Hematopoietic multipotent progenitor cell treated with erythropoietin and hydrocortisone succinate and interleukin-3 and kit ligand, for 6 days (in vitro differentiated cells): ENCODE data around the gene UPK3BL2.
"Not testable (repeated sequence)": the region's sequence is repeated elsewhere in the genome, so short reads cannot be mapped to it uniquely, and the experiment has no call there.

Experiments used
- DNase-seq: peaks from one replicate; pipeline ENCODE4 v3.0.0-alpha.2; 2015

The UPK3BL2 gene

GRCh38 chr7:102527822-102528793 is 15.4 kb downstream of the UPK3BL2 start:
- DNase-seq, result not testable (repeated sequence)

- not testable (repeated sequence) for DNase-seq
Measured at GRCh38 chr7:102527182-102527581, 16.3 kb downstream of the UPK3BL2 start.

GRCh38 chr7:102524803-102525202 is 18.7 kb downstream of the UPK3BL2 start:
- not testable (repeated sequence) for DNase-seq

- not testable (repeated sequence) for DNase-seq
Measured at GRCh38 chr7:102520797-102521196, 22.7 kb downstream of the UPK3BL2 start.

- DNase-seq, result peak; percentile 5
Measured at GRCh38 chr7:102517550-102518147, 25.8 kb downstream of the UPK3BL2 start, which contains the start of gene RASA4B. TSS of gene RASA4B (minus strand) at chr7:102517777. CDS start at chr7:102517710, 67 bp downstream.

- DNase-seq, result not testable (repeated sequence)
Measured at GRCh38 chr7:102516951-102517350, 26.5 kb downstream of the UPK3BL2 start.

- not testable (repeated sequence) for DNase-seq
Measured at GRCh38 chr7:102515889-102516288, 27.6 kb downstream of the UPK3BL2 start.

GRCh38 chr7:102514881-102515721 is 28.4 kb downstream of the UPK3BL2 start:
- not testable (repeated sequence) for DNase-seq

GRCh38 chr7:102512642-102513221 is 30.8 kb downstream of the UPK3BL2 start:
- peak; percentile 33 for DNase-seq

GRCh38 chr7:102511860-102512522 is 31.5 kb downstream of the UPK3BL2 start:
- DNase-seq, result not testable (repeated sequence)

GRCh38 chr7:102510575-102510974 is 32.9 kb downstream of the UPK3BL2 start:
- not testable (repeated sequence) for DNase-seq

- not testable (repeated sequence) for DNase-seq
Measured at GRCh38 chr7:102507410-102508088, 35.9 kb downstream of the UPK3BL2 start.

- not testable (repeated sequence) for DNase-seq
Measured at GRCh38 chr7:102505298-102506185, 38.0 kb downstream of the UPK3BL2 start.

GRCh38 chr7:102503141-102503540 is 40.4 kb downstream of the UPK3BL2 start:
- not testable (repeated sequence) for DNase-seq

- not testable (repeated sequence) for DNase-seq
Measured at GRCh38 chr7:102498321-102498720, 45.2 kb downstream of the UPK3BL2 start.

GRCh38 chr7:102497308-102497707 is 46.2 kb downstream of the UPK3BL2 start:
- not testable (repeated sequence) for DNase-seq

GRCh38 chr7:102496861-102497260 is 46.6 kb downstream of the UPK3BL2 start:
- DNase-seq, result peak; percentile 0

- not testable (repeated sequence) for DNase-seq
Measured at GRCh38 chr7:102494473-102495149, 48.9 kb downstream of the UPK3BL2 start.

GRCh38 chr7:102494026-102494425 is 49.5 kb downstream of the UPK3BL2 start:
- not testable (repeated sequence) for DNase-seq
